Sigmoid colon (tissue), 4 donors: ENCODE measurements around the gene P3H2.

ENCODE experiments used
- CTCF ChIP-seq, 4 experiments: fragments of 450-650 bp in 3 of 4; fragments of 200-600 bp in 1 of 4; IDR thresholded peaks; one replicate each; pipeline ENCODE4 v1.5.1; 2016 to 2019; ENCODE audit warnings: antibody characterized with exemption in 4 of 4, mild to moderate bottlenecking in 3 of 4, moderate library complexity in 2 of 4
- EP300 ChIP-seq, 4 donors: sonication (generic); formaldehyde crosslinking; IDR thresholded peaks; one replicate each; pipeline ENCODE4 v1.6.1; 2017; ENCODE audit warnings: antibody characterized with exemption in 4 of 4
- POLR2A ChIP-seq, 2 donors: fragments of 450-650 bp; IDR thresholded peaks; one replicate each; pipeline ENCODE4 v1.6.1; 2016; ENCODE audit warnings: antibody characterized with exemption in 2 of 2, mild to moderate bottlenecking in 2 of 2, moderate library complexity in 2 of 2

DNA sequence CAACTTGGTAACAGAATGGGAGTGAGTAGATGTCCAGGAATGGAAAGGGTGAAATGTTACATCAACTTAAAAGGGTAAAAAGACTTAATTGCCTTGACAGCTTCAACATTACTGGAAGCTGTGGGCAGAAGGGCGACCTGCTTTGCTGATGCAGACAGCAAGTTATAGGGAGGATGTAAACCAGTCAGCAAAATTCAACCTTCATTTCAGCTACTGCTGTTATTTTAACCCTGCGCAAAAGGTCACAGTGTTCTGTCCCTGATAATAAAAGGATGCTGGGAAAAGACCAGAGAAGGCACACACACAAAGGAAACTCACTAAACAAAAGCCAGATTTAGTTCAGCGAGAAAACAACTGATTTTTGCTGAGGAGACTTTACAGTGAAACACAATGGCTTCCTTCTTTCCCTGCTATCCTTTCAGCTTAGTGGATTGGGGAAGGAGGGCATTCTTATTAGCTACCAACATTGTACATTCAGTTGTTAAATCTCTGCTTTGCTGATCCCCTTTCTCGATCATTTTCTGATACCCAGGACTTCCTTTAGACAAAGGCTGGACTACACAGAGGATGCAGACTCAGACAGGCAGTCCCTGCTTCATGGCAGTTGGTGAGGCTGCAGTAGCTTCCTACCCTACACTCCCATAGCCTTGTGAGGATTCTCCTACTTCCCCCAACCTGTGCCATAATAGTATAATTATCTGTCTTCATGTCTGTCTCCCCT is 62.0 kb downstream of the P3H2 start:
- TF ChIP-seq CTCF (IDR thresholded peaks at IDR 0.05) (no peak), POLR2A (IDR thresholded peaks at IDR 0.05) (no peak), EP300 (IDR thresholded peaks at IDR 0.05) (no peak)
